Activated CD4-positive, alpha-beta T cell treated with anti-CD3 and anti-CD28 coated beads, Interleukin-2, amount 50 U/mL, for 1 hour (primary cell): ENCODE measurements around the gene RHOU.

Experiments
- DNase-seq: peaks from one replicate; pipeline ENCODE4 v3.0.0-alpha.2; 2020

The RHOU gene

DNA sequence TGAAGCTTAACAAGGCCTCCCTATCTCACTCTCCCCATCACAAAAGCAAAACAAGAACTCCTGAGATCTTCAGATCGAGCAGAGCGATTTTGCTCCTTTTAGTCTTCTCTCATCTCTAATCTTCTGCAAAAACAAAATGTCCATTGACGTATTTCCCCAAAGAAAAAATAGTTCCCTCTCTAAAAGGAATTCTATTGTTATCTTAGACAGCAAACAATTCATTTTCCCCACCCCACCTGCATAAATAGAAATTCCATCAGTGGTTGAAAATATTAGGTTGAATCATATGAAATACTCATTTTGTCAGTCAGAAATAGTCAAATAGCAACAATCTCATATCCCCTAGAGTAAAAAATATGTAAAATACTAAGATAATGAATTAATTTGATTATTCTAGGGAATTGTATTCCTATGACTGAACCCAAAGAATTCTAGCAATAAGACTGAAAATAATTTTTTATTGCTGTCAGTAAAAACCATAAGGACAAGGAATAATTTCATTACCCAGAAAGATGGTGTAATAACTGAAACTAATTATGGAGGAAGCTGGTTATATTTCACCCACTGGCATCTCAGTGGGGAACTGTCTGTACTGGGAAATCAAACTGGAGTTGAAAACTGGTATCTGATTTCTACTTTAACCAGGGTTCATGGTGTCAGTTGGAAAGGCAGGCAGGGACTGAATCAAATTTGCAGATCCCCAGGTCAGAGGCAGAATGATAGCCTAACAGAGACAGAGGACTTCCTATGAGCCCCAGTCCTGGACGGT lies 51.3 kb downstream of the RHOU start:
- DNase-seq = no peak

DNA sequence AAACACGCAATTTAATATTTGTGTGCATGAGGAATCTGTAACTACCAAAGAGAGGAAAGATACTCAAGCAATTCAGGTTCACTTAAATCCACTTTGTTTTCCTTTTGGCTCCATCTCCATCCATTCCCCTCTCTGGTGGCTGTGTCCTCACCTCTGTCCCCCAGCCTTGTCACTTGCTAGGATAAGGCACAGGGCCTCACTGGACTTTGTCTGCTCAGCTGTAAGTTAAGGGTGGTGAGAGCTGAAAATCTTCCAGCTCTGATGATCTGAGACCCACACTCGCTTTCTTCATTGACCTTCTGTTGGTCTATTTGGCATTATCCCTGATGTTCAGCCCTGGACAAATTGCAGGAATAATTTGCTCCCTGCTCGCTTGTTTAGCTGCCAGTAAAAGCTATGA lies 56.5 kb downstream of the RHOU start:
- DNase-seq = no peak

DNA sequence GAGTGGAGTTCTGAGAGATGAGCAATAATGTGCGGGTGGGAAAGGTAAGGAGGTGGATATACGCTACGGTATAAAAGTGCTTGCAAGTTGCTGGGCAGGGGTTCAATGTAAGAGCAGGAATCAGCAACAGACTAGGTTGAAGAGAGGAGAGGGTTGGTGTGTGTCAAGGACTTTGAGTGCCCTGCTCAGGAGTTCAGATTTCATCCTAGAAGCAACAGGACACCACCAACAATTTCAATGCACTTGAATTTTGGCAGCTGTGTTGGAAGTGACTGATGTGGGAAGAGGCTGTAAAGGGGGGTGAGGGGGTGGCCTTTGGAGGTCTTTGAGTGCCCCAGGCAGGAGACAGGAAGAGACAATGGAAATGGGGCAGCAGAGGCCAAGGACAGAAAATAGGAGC lies 57.3 kb downstream of the RHOU start:
- DNase-seq = no peak

DNA sequence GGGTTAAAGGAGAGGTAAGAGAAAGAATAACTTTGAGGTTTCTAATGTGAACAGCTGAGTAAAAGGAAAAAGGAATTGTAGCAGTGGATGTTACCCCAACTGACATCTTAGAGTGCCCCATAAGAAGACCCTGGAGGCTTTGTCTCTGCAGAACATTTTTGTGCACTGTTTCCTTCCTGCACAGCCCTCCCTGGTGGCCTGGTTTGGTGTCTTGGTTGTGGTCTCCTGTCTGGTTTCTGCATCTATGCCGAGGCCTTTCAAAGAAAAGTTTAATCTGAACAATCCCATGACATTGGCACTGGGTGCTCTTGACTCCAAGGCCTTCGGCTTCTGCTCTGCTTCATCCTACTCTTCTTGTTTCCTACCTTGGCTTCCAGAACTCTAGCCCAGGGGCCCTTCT lies 57.8 kb downstream of the RHOU start:
- no peak for DNase-seq

DNA sequence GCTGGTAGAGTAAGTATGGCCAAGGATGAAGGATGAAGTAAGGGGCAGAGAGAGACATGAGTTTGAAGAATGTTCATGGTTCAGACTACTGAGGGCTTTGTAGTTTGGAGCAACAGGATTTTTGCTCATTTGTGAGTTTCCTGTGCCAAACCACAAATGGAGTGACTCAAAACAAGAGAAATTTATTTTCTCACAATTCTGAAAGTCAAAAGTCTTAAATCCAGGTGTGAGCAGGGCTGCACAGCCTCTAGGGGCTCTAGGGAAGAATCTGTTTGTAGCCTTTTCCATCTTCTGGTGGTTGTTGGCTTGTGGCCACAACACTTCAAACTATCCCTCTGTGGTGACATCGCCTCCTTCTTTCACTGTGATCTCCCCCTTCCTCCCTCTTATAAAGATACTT lies 58.9 kb downstream of the RHOU start:
- DNase-seq = no peak

DNA sequence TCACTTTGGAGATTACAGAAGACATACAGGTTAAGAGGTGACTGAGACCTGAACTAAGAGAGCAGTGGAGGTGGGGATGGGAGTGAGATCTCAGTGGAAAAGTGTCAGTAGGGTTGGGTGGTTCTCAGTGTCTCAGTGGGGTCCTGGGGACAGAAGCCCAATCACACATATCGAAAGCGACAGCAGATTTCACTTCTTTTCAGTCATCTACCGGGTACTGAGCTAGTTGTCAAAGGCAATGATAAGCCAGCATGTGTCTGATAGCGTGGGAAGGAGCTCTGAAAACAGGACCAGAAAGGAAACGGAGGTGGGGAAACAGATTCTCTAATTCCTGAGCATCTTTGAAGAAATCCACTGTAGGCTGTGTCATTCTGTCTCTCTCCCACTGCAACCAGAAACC lies 59.5 kb downstream of the RHOU start:
- DNase-seq = no peak

DNA sequence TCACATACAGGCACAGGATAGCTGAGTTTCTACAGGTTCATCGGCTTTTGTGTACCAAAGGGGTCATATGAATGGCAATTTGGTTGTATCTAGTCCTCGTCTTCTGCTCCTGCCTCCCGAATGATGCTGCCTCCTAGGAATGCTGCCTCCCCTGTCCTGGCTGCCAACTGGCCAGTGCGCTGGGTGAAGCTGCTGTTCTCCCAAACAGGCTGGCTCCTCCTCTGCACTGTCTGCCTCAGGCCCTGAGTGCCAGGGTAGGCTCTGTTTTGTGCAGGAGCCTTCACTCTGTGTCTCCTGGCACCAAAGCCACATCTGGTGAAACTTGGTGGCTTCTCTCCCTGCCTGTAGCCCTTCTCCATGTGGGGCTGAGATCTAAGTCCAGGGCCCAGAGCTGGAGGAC lies 60.3 kb downstream of the RHOU start:
- DNase-seq = no peak
